HepG2 (cell line): ENCODE data around the gene LRRC42. TPM values are rescaled to one million over a fixed set of nuclear protein-coding genes. Genes with fewer than 3 reads are reported as not detected.

ENCODE experiments used
- AHDC1 ChIP-seq: sonication (generic); formaldehyde crosslinking; IDR thresholded peaks from 2 replicates; pipeline ENCODE4 v1.5.1; 2020; ENCODE audit warnings: mild to moderate bottlenecking, missing genetic modification reagents, borderline replicate concordance
- ATF7 ChIP-seq, 2 experiments: fragments of 450-650 bp in 1 of 2; sonication (generic) in 1 of 2; formaldehyde crosslinking in 1 of 2; IDR thresholded peaks; 2 replicates each; pipeline versions ENCODE4 v1.4.0 to v1.6.1; 2016 to 2020; ENCODE audit warnings: antibody characterized with exemption in 1 of 2, mild to moderate bottlenecking in 1 of 2, missing genetic modification reagents in 1 of 2
- ATF7-NPFF ChIP-seq: sonication (generic); formaldehyde crosslinking; IDR thresholded peaks from 2 replicates; pipeline ENCODE4 v1.8.1; 2023; ENCODE audit warnings: mild to moderate bottlenecking, low read depth, missing genetic modification reagents, moderate library complexity
- BORCS8-MEF2B ChIP-seq: sonication (generic); formaldehyde crosslinking; IDR thresholded peaks from 2 replicates; pipeline ENCODE4 v1.8.0; 2022; ENCODE audit warnings: mild to moderate bottlenecking, missing genetic modification reagents
- HBP1 ChIP-seq: IDR thresholded peaks from 2 replicates; pipeline ENCODE4 v1.6.1; 2016; ENCODE audit warnings: low read depth, control low read depth
- HNRNPH1 ChIP-seq: fragments of 200-400 bp; formaldehyde crosslinking; optimal IDR thresholded peaks from 2 replicates; pipeline ENCODE3; 2017; ENCODE audit warnings: mild to moderate bottlenecking, low read depth, low read length
- MATR3 ChIP-seq: sonication (generic); formaldehyde crosslinking; IDR thresholded peaks from 2 replicates; pipeline ENCODE4 v1.4.0; 2020; ENCODE audit warnings: missing genetic modification reagents
- NR2F1 ChIP-seq, 2 experiments: fragments of 450-650 bp in 1 of 2; formaldehyde crosslinking in 1 of 2; IDR thresholded peaks; 2 replicates each; pipeline versions ENCODE4 v1.5.0 to v1.6.1; 2016 to 2020; ENCODE audit warnings: mild to moderate bottlenecking in 1 of 2, missing compliant biosample characterization in 1 of 2, missing genetic modification reagents in 1 of 2, moderate library complexity in 1 of 2
- RBM22 ChIP-seq: fragments of 200-400 bp; formaldehyde crosslinking; optimal IDR thresholded peaks from 2 replicates; pipeline ENCODE3; 2017; ENCODE audit warnings: mild to moderate bottlenecking, low read length, moderate library complexity
- SAFB2 ChIP-seq: sonication (generic); formaldehyde crosslinking; IDR thresholded peaks from 2 replicates; pipeline ENCODE4 v1.5.1; 2020; ENCODE audit warnings: missing genetic modification reagents, low read depth, mild to moderate bottlenecking, borderline replicate concordance
- SNAPC2 ChIP-seq: sonication (generic); formaldehyde crosslinking; IDR thresholded peaks from 2 replicates; pipeline ENCODE4 v1.8.1; 2022; ENCODE audit warnings: mild to moderate bottlenecking, missing genetic modification reagents
- ZKSCAN1 ChIP-seq: fragments of 150-350 bp; IDR thresholded peaks from 2 replicates; pipeline ENCODE4 v1.6.1; 2014; ENCODE audit warnings: low read length
- ZMAT3 ChIP-seq: sonication (generic); formaldehyde crosslinking; conservative IDR thresholded peaks from 2 replicates; pipeline ENCODE4 v1.7.0; 2021; ENCODE audit warnings: missing genetic modification reagents
- ZSCAN29 ChIP-seq: sonication (generic); formaldehyde crosslinking; conservative IDR thresholded peaks from 2 replicates; pipeline ENCODE4 v1.4.0; 2020; ENCODE audit warnings: mild to moderate bottlenecking, missing genetic modification reagents
- polyA plus RNA-seq, 8 experiments: library from polyadenylated mRNA; depleted of rRNA in 3 of 8; stranded (reverse) in 7 of 8; unstranded in 1 of 8; fragments of >200 nt; fragmentation: Illumina TruSeq in 4 of 8; extraction: Trizol in 4 of 8; gene quantifications; 2 replicates each; pipeline versions ENCODE4 v1.2.1 to v1.2.3, GENCODE V29; 2011 to 2016; ENCODE audit warnings: low read depth in 4 of 8, missing spikeins in 1 of 8, mixed read lengths in 1 of 8; ENCODE audit not compliant: insufficient read depth in 1 of 8
- total RNA-seq, 5 experiments: library from RNA; depleted of rRNA; stranded (reverse); fragments of >200 nt; fragmentation: Illumina TruSeq; extraction: Trizol; gene quantifications; 2 replicates each; pipeline ENCODE4 v1.2.3, GENCODE V29; 2016; ENCODE audit warnings: low read depth in 1 of 5

The LRRC42 gene
- total and polyA plus RNA-seq, 2 of the 13 experiments (the other 11 are each of a cell fraction or from before 2014, with no cell fraction given): 30.6 to 43.6 TPM

GRCh38 chr1:54004481-54005049, 58.4 kb downstream of the LRRC42 start (continued):
- no peak for TF ChIP-seq ZMAT3 (CRISPR knock-in tag)
- no peak for TF ChIP-seq NR2F1 (CRISPR knock-in tag; IDR thresholded peaks at IDR 0.05)
- no peak for TF ChIP-seq ATF7-NPFF (CRISPR knock-in tag)
- TF ChIP-seq BORCS8-MEF2B (CRISPR knock-in tag): no peak
- no peak for TF ChIP-seq MATR3 (CRISPR knock-in tag)
- TF ChIP-seq ZSCAN29 (CRISPR knock-in tag): no peak
- TF ChIP-seq HBP1: no peak
- no peak for TF ChIP-seq AHDC1 (CRISPR knock-in tag)
- no peak for TF ChIP-seq RBM22
- no peak for TF ChIP-seq HNRNPH1
- no peak for TF ChIP-seq SAFB2 (CRISPR knock-in tag)
- TF ChIP-seq ATF7 (IDR thresholded peaks at IDR 0.05): no peak
- TF ChIP-seq ATF7 (CRISPR knock-in tag; IDR thresholded peaks at IDR 0.05): no peak
- TF ChIP-seq SNAPC2 (CRISPR knock-in tag): no peak
- TF ChIP-seq ZKSCAN1: no peak
